GM12873 (cell line): ENCODE results near the gene USP34.

ENCODE experiments used
- CTCF ChIP-seq: IDR thresholded peaks from 2 replicates; pipeline ENCODE4 v1.5.1; 2012; ENCODE audit warnings: low read depth, mild to moderate bottlenecking, moderate library complexity, low read length, control low read depth; ENCODE audit not compliant: insufficient read depth; ENCODE audit errors: missing control alignments

The USP34 gene

GRCh38 chr2:61183795-61184194, 287.1 kb downstream of the USP34 start:
- no peak for TF ChIP-seq CTCF

- TF ChIP-seq CTCF: no peak
These were observed 288.9 kb downstream of the USP34 start for GRCh38 chr2:61182059-61182383.

GRCh38 chr2:61181382-61182058, 289.4 kb downstream of the USP34 start:
- TF ChIP-seq CTCF: no peak

GRCh38 chr2:61180686-61181085, 290.2 kb downstream of the USP34 start:
- TF ChIP-seq CTCF: no peak

GRCh38 chr2:61179701-61180639, 290.9 kb downstream of the USP34 start:
- no peak for TF ChIP-seq CTCF

GRCh38 chr2:61178603-61179545, 292.0 kb downstream of the USP34 start:
- no peak for TF ChIP-seq CTCF
